Upper lobe of left lung (tissue), 4 donors: Measurements from ENCODE around the gene TBC1D16.

Experiments
- EP300 ChIP-seq, 4 donors: sonication (generic); formaldehyde crosslinking; IDR thresholded peaks; one replicate each; pipeline ENCODE4 v1.5.1; 2017; ENCODE audit warnings: antibody characterized with exemption in 4 of 4, control low read depth in 2 of 4
- POLR2A ChIP-seq, 4 donors: fragments of 450-650 bp; IDR thresholded peaks; one replicate each; pipeline ENCODE4 v1.5.1; 2016 to 2017; ENCODE audit warnings: antibody characterized with exemption in 4 of 4, mild to moderate bottlenecking in 2 of 4
- POLR2AphosphoS5 ChIP-seq, 2 donors: sonication (generic); formaldehyde crosslinking; IDR thresholded peaks; one replicate each; pipeline ENCODE4 v1.5.1; 2017; ENCODE audit warnings: antibody characterized with exemption in 2 of 2
- TF ChIP-seq, protein P1 (sequence below), 6 experiments: fragments of 450-650 bp in 4 of 6; fragments of 200-600 bp in 2 of 6; sonication (generic) in 2 of 6; IDR thresholded peaks; one replicate each; pipeline ENCODE4 v1.5.1; 2016 to 2019; ENCODE audit warnings: antibody characterized with exemption in 6 of 6

DNA sequence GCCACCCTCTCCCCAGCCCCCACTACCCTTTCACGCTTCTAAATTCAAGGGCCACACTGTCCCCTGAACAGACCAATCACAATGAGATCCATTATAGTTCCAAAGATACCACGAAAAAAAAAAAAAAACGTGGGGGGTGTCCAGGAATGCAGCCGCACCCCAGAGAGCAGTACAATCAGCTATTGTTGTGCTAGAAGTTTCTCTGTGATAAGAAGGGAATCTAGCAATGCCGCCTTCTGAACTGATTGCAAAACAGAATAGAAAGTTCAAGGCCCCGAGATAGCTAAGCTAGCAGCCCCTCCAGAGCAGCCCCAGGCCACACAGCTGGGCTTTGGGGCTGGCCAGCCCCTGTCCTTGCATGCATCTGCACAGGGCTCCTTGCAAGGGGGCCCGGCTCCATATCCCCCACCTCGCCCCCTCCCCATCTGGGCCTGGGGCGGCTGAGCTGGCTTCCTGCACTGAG, 109.5 kb downstream of the TBC1D16 start:
- no peak for TF ChIP-seq POLR2A (IDR thresholded peaks at IDR 0.05)
- TF ChIP-seq, protein P1, sequence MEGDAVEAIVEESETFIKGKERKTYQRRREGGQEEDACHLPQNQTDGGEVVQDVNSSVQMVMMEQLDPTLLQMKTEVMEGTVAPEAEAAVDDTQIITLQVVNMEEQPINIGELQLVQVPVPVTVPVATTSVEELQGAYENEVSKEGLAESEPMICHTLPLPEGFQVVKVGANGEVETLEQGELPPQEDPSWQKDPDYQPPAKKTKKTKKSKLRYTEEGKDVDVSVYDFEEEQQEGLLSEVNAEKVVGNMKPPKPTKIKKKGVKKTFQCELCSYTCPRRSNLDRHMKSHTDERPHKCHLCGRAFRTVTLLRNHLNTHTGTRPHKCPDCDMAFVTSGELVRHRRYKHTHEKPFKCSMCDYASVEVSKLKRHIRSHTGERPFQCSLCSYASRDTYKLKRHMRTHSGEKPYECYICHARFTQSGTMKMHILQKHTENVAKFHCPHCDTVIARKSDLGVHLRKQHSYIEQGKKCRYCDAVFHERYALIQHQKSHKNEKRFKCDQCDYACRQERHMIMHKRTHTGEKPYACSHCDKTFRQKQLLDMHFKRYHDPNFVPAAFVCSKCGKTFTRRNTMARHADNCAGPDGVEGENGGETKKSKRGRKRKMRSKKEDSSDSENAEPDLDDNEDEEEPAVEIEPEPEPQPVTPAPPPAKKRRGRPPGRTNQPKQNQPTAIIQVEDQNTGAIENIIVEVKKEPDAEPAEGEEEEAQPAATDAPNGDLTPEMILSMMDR (IDR thresholded peaks at IDR 0.05): no peak
- TF ChIP-seq POLR2AphosphoS5 (IDR thresholded peaks at IDR 0.05): no peak
- TF ChIP-seq EP300 (IDR thresholded peaks at IDR 0.05): no peak
